ENCODE measurements around the gene IRS2. TPM values are rescaled to one million over a fixed set of nuclear protein-coding genes. Genes with fewer than 3 reads are reported as not detected.

Gene IRS2
- total RNA-seq, 1 experiment from 2014 or later: 9.2 TPM

GRCh38 chr13:109725297-109725696 lies 61.1 kb downstream of the IRS2 start:
- Histone ChIP-seq H3K9ac (ENCODE audit: low read length) (no peak overlapping the region), H3K9me3 (ENCODE audit: control insufficient read depth in 1 of 2, insufficient read depth in 1 of 2, low read depth in 1 of 2, low read length in 2 of 2) (no peaks in the 10 kb centered on the region), H3K27me3 (ENCODE audit: insufficient read depth, low read length) (no peaks in the 10 kb centered on the region), H3K4me1 (ENCODE audit: control insufficient read depth in 1 of 2, insufficient read depth in 2 of 2, low read length in 2 of 2) (no peaks in the 10 kb centered on the region), H4K20me1 (ENCODE audit: insufficient read depth) (no peaks in the 10 kb centered on the region), H3K4me3 (replicated peaks in 1 of 2; ENCODE audit: low read depth in 1 of 2, low read length in 2 of 2) (no peak overlapping the region), H2AFZ (ENCODE audit: low read depth, low read length, poor library complexity, severe bottlenecking) (no peak overlapping the region), H3K36me3 (ENCODE audit: control insufficient read depth in 1 of 2, insufficient read depth in 2 of 2, low read length in 2 of 2) (no peaks in the 10 kb centered on the region), H3K79me2 (ENCODE audit: insufficient read depth, low read length) (no peaks in the 10 kb centered on the region), H3K4me2 (ENCODE audit: low read length) (no peak overlapping the region), H3K9me2 (ENCODE audit: insufficient read depth) (no peaks in the 10 kb centered on the region), H3K27ac (ENCODE audit: low read depth, low read length) (no peak overlapping the region)
- TF ChIP-seq EGR1 (IDR thresholded peaks at IDR 0.05; ENCODE audit: low read depth) (no peak), FOSL1 (IDR thresholded peaks at IDR 0.05; ENCODE audit: low read depth) (no peak), EZH2phosphoT487 (IDR thresholded peaks at IDR 0.05; ENCODE audit: borderline replicate concordance) (no peak), ZNF274 (IDR thresholded peaks at IDR 0.05; ENCODE audit: low read depth, low read length) (no peak), REST (IDR thresholded peaks at IDR 0.05; ENCODE audit: low read depth) (no peak), POLR2AphosphoS5 (IDR thresholded peaks at IDR 0.05; ENCODE audit: low read depth, low read length) (no peak), CBX3 (IDR thresholded peaks at IDR 0.05; ENCODE audit: low read depth) (no peak), MAX (IDR thresholded peaks at IDR 0.05) (no peak), CEBPB (IDR thresholded peaks at IDR 0.05; ENCODE audit: low read depth) (no peak), CTCF (IDR thresholded peaks at IDR 0.05 in 2 of 3, conservative IDR thresholded peaks at IDR 0.05 in 1 of 3; ENCODE audit: borderline replicate concordance in 1 of 3, insufficient read depth in 1 of 3, low read depth in 2 of 3, low read length in 2 of 3) (no peak), SP1 (IDR thresholded peaks at IDR 0.05; ENCODE audit: low read depth) (no peak)
- ChIA-PET RAD21 (ENCODE audit: low non-redundant PET in 1 of 2, low total read pairs in 2 of 2, uncharacterized antibody in 2 of 2, unreplicated experiment in 2 of 2) (no interaction called here), CTCF (no interaction called here), POLR2A (no interaction called here)
- intact Hi-C loops (cut with micrococcal nuclease): no loop called here
- no TSS peak for BruUV-seq (replicated peaks)
- DNase-seq (ENCODE audit: low read depth, low spot score): no peak
- no peak for ATAC-seq
